ENCODE measurements around the gene JDP2.
"Not testable (repeated sequence)": the region's sequence is repeated elsewhere in the genome, so short reads cannot be mapped to it uniquely, and the experiment has no call there.

Gene JDP2, protein sequence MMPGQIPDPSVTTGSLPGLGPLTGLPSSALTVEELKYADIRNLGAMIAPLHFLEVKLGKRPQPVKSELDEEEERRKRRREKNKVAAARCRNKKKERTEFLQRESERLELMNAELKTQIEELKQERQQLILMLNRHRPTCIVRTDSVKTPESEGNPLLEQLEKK

DNA sequence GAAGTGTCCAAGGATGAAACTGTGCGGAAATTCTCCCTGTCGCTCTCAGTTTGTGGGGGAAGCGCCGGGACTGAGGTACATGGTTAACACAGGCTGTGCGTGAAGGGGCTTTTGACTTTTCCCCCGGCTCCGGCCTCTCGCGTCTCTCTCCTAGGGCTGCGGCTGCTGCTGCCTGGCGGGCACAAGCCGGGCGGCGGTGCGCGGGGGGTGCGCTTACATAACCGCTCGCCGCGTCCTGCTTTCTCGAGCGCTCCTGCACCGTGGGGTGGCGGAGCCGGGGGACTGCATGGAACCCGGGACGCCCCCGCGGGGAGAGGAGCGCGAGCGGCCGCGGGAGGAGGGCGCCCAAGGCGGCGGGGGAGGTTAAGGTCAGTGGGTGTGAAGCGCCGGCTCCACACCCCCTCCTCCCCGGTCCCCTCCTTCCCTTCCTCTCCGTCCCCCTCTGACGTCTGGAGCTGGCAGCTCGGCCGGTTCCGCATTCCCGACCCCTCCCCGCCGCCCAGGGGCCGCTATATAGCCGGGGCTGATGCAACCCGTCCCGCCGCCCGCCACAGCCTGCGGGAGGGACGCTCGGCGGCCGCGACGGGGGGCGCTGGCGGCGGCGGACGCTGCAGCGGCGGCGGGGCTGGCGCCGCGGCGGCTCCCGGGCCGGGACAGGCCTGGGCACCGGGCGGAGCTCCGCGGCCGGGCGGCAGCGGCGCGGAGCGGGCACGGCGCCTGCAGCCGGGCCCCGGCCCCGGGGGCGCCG is at the start of gene JDP2:
JDP2 (plus strand) TSS at position 541 of the 748 bp plus-strand sequence. CDS start 9,899 bp downstream, outside the sequence.
- peak; percentile 91 for DNase-seq

DNA sequence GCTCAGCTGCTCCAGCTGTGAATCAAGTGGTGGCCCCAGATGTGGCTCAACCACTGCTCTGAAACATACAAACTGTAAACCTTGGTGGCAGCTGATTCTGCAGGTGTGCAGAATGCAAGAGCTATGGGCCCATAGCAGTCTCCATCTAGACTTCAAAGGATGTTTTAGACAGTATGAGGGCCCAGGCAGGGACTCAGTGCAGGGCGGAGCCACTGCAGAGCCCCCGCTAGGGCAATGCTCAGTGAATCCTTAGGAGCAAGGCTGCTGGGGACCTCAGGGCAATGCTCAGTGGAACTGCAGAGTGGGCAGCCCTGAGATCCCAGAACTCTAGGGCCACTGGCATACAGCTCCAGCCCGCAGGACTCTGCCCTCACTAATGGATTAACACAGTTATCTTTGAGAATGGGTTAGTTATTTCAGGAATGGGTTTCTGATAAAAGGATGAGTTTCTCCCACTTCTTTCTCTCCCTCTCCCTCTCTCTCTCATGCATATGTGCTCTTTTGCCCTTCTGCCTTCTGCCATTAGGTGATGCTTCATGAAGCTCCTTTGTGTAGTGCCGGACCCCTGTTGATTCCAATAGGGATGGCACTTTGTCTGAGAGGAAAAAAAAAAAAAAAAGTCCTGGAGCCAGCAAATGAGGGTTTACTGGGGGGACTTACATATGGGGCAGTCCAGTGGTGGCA is 48.4 kb upstream of the JDP2 start:
- peak; percentile 57 for DNase-seq

DNA sequence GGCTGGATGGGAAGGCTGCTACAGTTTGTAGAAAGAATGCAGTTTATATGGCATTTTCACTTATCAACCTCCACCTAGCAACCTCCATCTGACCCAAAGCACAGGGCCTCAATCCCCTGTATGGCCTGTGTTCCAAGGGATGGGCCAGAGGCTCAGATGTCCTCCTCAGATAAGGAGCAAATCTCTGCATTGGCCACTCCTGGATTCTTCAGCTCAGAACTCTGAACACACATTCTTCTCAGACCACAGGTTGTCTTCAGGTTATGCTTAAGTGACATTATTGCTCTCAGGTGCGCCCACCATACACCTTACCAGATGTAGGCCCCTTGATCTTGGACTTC is 47.9 kb upstream of the JDP2 start:
- no peak for DNase-seq

DNA sequence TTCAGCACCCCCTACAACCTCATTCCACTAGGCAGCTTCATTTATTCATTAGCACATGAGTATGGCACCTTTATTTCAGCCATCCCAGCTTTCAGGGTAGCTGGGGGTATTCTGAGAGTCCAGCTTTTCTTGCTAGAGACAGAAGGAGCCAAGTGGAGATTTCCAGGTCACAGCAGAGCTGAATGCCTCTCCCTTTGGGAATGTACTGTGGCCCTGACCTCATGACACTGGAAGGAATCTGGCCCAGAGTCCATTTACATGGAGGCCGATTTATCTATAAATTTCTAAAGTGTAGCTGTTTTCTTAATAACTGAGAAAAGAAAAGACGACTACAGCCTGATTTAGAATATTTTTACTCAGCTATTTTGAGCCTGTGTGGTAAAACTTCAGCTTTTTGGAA is 47.2 kb upstream of the JDP2 start:
- DNase-seq = no peak

DNA sequence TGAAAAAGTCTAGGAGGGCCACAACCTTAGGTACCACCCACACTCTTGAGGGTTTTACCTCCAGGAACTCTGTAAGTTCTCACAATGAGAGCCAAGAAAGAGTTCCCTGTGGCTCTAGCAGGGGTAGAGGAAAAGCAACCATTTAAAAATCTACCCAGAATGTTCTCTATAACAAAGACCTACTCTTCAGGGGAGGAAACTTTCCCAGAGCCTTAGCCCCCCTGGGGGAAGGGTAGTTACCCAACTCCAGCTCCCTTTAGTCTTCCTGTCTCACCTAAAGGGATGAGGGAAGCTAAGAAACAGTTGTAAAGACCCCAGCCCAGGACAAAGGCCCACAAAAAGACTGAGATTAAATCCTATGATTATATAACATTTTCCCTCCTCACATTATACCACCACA is 46.2 kb upstream of the JDP2 start:
- no peak for DNase-seq

DNA sequence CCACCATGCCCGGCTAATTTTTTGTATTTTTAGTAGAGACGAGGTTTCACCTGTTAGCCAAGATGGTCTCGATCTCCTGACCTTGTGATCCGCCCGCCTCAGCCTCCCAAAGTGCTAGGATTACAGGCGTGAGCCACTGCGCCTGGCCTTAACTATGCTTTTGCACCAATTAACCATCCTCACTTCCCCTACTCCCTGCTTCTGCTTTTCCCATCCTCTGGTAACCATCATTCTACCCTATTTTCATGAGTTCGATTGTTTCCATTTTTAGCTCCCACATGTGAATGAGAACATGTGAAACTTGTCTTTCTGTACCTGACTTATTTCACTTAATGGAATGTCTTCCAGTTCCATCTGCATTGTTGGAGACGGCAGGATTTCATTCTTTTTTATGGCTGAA is 44.6 kb upstream of the JDP2 start:
- not testable (repeated sequence) for DNase-seq

DNA sequence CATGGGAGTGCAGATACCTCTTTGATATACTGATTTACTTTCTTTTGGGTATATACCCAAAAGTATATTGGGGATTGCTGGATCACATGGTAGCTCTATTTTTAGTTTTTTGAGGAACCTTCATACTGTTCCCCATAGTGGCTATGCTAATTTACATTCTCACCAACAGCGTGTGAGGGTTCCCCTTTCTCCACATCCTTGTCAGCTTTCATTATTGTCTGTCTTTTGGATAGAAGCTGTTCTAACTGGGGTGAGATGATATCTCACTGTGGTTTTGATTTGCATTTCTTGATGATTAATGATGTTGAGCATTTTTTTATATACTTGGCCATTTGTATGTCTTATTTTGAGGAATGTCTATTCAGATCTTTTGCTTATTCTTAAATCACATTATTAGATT is 44.1 kb upstream of the JDP2 start:
- no peak for DNase-seq

DNA sequence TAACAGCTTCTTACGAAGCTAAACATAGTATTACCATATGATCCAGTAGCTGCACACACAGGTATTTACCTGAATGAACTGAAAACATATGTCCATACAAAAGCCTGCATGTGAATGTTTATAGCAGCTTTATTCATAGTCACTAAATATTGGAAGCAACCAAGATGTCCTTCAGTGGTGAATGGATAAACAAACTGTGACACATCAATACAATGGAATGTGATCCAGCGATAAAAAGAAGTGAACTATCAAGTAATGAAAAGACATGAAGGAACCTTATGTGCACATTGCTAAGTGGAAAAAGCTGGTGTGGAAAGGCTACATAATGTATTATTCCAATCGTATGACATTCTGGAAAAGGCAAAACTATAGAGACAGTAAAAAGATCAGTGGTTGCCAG is 38.1 kb upstream of the JDP2 start:
- no peak for DNase-seq

DNA sequence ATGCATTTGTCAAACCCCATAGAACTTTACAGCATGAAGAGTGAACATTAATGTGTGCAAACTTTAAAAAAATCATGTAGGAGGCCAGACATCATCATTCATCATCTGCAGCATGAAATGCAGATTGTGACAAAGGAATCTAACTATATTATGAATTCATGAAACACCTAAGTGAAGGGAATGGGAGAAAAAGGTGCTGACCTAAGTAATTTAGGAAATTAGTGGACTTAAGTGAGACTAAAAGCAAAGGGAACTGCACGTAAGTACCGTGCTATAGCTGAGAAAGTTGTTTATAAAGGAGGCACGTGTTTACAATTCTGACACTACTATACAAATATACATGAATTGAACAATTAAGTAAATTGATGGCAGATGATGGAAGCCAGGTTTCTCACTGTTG is 37.6 kb upstream of the JDP2 start:
- DNase-seq = no peak

DNA sequence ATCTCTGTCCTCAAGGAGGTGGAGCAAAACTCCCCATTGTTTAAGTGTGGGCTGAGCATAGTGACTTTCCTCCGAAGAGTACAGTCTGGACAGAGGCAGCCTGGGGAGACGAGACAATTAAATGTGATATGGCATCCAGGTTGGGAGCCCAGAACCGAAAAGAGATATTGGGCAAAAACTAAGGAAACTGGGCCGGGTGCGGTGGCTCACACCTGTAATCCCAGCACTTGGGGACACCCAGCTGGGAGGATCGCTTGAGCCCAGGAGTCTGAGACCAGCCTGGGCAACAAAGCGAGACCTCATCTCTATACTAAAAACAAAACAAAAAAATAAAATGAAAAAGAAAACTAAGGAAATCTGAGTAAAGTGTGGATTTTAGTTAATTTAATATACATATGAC is 35.9 kb upstream of the JDP2 start:
- no peak for DNase-seq

DNA sequence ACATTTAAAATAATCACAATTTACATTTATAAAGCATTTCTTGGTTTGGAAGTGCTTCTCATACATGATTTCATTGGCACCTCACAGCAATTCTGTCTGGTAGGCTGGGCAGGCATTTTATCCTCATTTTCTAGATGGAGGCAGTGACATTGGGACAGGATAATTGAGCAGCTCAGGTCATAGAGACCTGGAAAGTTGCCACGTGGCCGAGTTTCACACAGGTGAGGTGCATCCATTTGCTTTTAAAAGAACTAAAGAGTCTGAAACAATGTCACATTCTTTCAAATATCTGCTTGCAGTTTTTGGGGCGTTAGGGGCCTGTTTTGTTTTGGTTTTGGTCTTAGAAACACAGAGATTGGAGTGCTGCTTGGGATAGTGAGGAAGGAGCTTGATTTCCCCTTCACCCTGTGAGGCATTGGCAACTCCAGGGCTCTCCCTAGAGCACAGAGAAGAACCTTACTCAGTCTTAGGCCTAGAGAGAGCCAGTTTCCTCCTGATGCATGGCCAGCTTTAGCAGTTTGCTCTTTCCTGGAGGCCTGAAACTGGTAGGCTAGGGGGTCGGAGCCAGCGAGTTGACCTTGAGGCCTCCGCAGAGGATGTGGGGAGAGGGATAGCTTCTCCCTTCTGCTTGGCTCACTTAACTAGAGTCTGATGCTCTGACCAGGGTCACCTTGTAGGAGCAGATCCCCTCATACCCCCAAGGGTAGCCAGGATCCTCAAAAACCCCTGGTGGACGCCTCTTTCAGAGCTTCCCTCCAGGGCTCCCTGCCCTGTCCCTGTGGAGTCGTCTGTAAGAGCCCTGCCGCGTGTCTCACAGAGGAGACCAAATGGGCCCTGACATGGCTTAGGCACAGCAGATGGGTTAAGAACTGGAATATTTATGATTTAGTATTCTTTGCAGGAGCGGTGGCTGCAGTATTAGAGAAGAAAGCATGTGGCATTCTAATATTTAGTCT is 34.9 kb upstream of the JDP2 start:
- DNase-seq = no peak

DNA sequence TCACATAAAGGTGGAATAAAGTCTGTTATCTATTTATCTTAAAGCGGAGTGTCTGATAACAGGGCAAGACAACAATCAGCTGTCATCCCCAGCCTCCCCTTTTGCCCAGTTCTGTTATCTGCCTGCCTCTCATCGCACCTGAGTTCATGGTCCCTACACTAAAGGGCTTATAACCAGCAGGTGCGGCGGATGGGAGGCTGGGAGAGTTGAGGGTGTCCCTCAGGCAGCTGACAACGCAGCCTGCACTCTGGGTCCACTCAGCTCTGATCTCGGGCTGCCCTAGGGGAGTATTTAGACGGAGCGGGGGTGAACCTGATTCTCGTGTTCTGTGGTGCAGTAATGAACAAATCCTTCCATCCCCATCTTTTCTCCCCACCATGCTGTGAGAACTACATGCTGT is 34.0 kb upstream of the JDP2 start:
- DNase-seq = no peak

DNA sequence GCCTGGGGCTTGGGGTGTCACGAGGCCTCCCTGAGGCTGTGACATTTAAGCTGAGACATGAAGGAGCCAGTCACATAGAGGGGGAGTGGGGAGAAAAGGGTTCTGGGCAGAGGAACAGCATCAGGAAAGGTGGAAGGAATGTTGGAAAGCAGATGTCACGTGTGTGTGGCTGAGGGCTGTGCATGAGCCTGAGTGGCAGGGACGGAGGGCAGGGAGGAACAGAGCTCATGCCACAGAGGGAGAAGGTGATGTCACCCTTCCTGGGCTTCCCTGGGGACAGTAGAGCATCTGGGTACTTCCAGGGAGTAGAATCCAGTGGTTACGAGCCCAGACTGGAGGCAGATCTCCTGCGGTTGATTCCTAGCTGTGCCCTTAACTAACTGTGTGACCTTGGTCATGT is 32.0 kb upstream of the JDP2 start:
- DNase-seq = no peak

DNA sequence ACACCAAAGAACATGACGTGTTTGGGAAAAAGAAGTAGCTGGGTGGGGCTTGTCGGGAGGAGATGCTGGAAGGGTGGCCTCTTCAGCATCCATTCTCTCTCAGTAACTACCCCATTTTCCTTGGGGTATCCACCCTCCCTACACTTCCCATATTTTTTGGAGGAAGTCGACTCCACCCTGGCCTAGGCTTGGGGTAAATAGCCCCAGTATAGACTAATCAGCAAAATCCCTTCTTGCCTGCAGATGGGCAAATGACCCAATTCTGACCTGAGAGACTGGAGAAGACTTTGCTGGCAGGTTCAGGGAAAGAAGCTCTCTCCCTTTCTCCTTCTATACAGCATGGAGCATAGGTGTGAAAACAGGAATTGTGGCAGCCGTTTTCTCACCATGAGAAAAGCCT is 28.5 kb upstream of the JDP2 start:
- no peak for DNase-seq

DNA sequence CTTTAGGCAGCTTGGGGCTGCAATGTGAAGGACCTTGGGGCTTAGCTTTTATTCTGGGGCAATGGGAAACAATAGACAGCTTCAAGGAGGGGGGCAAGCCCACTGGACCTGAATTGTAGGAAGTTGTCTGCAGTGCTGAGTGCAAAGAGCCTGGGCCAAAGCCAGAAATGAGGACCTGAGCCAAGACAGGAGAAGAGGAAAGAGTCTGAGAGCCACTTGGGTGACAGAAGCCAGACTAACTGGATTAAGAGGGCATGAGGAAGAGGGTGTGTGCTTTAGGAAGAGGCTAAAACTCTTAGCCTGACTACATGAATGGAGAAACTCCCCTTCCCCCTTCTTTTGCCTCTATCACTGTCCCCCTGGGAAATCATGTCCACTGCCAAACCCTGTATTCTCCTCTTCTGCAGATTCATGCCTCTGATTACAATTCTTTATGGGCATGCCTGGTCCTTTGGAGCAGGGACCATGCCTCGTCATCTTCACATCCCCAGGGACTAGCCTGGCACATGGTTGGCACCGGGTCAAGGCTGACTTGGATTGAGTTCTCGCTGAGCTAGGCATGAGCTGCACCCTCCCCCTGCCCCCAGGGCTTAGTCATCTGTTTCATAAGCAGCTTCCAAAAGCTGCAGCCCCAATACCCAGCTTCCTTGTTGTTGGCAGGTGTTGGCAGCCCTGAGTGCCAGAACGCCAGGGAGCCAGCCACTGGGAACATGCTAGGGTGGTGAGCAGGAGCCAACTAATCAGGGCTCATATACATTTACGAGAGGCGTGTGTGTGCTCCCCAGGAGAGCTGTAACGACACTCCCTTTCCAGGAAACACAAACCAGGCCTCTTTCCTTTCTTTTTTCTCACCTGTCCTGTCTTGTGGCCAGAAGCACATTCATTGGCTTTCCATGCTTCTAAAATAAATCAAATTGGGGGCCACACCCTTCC is 27.7 kb upstream of the JDP2 start:
- no peak for DNase-seq

DNA sequence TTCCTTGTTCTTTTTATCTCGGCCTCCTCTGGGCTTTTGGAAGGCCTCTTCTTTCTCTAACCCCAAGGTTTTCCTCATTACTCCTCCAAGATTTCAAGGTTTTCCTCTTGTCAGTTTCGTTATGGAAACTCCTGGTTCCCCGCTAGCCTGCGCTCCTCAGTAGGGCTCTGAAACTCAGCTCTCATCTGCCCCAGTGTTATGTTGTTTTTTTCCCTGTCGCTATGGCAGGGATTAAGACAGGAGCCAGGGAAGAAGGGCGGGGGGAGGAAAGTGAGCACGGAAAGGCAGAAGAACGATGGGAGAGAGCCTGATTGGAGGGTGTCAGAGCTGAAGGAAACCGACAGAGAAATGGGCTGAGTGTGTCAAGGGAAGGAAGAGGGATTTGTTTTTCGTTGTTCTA is 26.5 kb upstream of the JDP2 start:
- DNase-seq = peak; percentile 41

DNA sequence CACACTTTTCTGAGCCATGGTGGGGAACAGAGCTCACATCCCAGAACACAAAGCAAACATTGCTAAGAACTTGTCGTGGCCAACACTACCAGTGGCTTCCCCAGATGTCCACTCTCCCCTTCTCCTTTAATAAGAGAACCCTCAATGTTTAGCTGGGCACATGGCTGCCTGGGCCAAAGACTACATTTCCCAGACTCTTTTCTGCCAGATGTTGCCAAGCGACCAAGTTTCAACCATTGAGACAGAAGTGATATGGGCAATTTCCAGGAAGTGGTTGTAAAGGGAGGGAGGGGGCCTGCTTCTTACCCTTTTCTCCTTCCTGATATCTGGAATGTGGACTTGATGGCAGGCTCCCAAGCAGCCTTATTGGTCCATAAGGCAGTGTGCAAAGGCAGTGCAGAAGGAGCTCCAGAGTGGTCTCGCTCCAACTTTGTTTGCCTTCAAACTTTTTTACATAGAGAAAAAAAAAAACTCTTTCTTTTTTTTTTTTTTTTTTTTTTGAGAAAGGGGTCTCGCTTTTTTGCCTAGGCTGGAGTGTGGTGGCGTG is 24.9 kb upstream of the JDP2 start:
- no peak for DNase-seq

DNA sequence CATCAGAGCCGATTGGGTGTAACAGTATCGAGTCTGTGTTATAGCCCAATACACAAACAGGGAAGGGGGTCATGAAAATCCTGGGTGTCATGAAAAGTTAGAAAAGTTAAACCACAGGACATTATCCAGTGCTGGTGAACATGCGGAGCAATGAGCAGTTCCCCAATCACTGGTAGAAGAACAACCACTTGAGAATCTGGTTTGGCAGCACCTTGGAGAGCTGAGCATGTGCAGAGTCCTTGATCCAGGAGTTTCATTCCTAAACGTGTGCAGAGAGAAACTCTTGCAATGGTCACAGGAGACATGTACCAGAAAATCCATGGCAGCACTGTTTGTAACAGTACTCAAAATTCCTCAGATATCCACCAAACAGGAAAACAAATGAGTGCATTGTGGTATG is 23.0 kb upstream of the JDP2 start:
- DNase-seq = no peak

DNA sequence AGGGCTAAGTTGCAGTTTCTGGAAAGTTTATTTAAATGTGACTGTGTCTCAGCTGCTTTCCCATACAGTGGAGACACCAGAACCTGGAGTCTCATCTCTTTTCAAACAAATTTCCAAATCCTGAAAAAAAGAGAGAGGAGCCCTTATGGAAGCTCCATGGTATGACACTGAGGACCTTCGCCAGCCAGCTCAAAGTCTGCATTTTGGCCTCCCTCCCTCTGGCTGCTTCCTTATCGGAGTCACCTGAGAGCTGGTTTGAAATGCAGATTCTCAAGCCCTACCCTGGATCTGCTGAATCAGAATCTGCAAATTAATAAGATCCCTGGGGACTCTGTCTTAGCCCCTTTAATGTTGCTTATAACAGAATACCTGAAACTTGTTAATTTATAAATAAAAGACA is 21.7 kb upstream of the JDP2 start:
- DNase-seq = no peak

DNA sequence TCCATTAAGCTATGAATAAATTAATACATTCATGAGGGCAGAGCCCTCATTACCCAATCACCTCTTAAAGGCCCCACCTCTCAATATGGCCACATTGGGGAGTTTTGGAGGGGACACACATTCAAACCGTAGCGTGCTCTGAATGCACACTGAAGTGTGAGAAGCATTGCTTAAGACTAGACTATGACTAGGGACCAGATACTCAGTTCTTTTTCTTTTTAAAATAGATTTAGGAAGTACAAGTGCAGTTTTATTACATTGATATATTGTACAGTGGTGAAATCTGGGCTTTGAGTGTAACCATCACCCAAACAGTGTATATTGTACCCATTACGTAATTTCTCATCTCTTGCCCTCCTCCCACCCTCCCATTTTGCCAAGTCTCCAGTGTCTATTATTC is 21.0 kb upstream of the JDP2 start:
- no peak for DNase-seq

DNA sequence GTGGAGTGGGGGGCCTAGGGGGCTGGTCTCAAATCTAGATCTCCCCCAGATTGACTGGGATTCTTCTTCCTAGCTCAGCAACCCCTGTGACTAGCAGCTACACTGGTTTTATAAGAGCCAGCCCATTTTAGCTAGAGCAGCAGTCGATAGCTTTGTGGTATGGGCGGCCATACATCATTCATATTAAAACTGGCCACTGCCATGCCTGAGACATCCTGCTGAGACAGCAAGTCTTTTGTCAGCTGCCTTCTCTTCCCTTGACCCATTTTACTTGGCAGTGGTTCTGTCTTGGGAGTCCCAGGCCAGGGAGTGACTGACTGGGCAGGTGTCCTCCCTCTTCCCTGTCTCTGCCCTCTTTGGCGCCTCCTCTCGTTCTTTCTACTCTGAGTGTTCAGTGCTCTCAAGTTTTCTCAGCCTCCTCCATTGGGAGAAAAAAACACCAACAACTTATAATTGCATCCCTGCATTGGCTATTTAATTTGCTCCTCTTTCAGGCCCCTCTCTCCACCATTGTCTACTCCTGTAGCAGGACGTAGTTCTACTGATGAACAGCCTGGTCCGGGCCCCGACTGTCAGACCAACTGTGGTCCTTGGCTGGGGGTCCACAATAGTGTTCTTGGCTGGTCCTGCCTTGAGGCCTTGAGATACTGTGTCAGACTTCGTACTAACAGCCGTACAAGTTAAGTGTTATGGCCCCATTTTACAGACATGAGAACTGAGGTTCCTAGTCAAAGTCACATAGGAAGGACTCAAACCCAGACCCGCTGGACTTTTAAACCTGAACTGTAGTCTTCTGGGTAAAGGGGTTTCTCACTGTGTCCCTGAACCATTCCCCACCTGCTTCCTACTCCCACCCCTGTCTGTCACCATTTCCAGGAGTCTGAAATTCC is 18.3 kb upstream of the JDP2 start:
- DNase-seq = peak; percentile 18
